DOHH2 (cell line): ENCODE data around the gene IRX2.

Experiments used
- H3F3A ChIP-seq: fragments of 200-600 bp; sonication (generic), shearing (Covaris generic); 2 replicates; pipeline ENCODE4 v1.6.0; 2016; ENCODE audit warnings: antibody characterized with exemption, mild to moderate bottlenecking; ENCODE audit not compliant: control insufficient read depth, insufficient read depth
- H3K27ac ChIP-seq: fragments of 200-600 bp; sonication (generic); 2 replicates; pipeline ENCODE4 v1.5.1; 2014; ENCODE audit warnings: low read depth, mild to moderate bottlenecking, low read length, moderate library complexity
- H3K27me3 ChIP-seq: fragments of 200-600 bp; sonication (generic); 2 replicates; pipeline ENCODE4 v1.6.1; 2014; ENCODE audit warnings: mild to moderate bottlenecking, low read length, mixed read lengths; ENCODE audit not compliant: control insufficient read depth
- H3K36me3 ChIP-seq: fragments of 200-600 bp; sonication (generic); 2 replicates; pipeline ENCODE4 v1.6.1; 2014; ENCODE audit warnings: mild to moderate bottlenecking, low read length, moderate library complexity, mixed read lengths; ENCODE audit not compliant: control insufficient read depth
- H3K4me1 ChIP-seq: fragments of 200-600 bp; sonication (generic); 2 replicates; pipeline ENCODE4 v1.6.1; 2014; ENCODE audit warnings: mild to moderate bottlenecking, low read length, mixed read lengths; ENCODE audit not compliant: control insufficient read depth
- H3K4me2 ChIP-seq: fragments of 200-600 bp; sonication (generic); 2 replicates; pipeline ENCODE4 v1.6.0; 2014; ENCODE audit warnings: mild to moderate bottlenecking, low read length, moderate library complexity
- H3K4me3 ChIP-seq: fragments of 200-600 bp; sonication (generic); 2 replicates; pipeline ENCODE4 v1.5.1; 2014; ENCODE audit warnings: mild to moderate bottlenecking, low read length, mixed read lengths
- H3K79me2 ChIP-seq: fragments of 200-600 bp; sonication (generic); 2 replicates; pipeline ENCODE4 v1.6.1; 2014; ENCODE audit warnings: mild to moderate bottlenecking, low read length, mixed read lengths; ENCODE audit not compliant: control insufficient read depth
- H3K9me2 ChIP-seq: fragments of 200-600 bp; sonication (generic); replicated peaks from 2 replicates; pipeline ENCODE4 v1.6.1; 2014; ENCODE audit warnings: mild to moderate bottlenecking, low read length, mixed read lengths; ENCODE audit not compliant: control insufficient read depth
- H3K9me3 ChIP-seq: fragments of 200-600 bp; sonication (generic); 2 replicates; pipeline ENCODE4 v1.6.1; 2014; ENCODE audit warnings: antibody characterized with exemption, low read length, mixed read lengths; ENCODE audit not compliant: control insufficient read depth, insufficient read depth
- H4K20me1 ChIP-seq: fragments of 200-600 bp; sonication (generic); 2 replicates; pipeline ENCODE4 v1.6.0; 2014; ENCODE audit warnings: low read depth, mild to moderate bottlenecking, antibody characterized with exemption, low read length, moderate library complexity; ENCODE audit not compliant: control insufficient read depth, insufficient read depth
- EZH2phosphoT487 ChIP-seq: fragments of 200-600 bp; sonication (generic); IDR thresholded peaks from 2 replicates; pipeline ENCODE4 v1.6.1; 2017; ENCODE audit warnings: borderline replicate concordance, mild to moderate bottlenecking, antibody characterized with exemption, low read length, moderate library complexity, mixed read lengths
- TF ChIP-seq, protein P1 (sequence below): fragments of 200-600 bp; sonication (generic); IDR thresholded peaks from one replicate; pipeline ENCODE4 v1.5.1; 2014; ENCODE audit warnings: antibody characterized with exemption, mild to moderate bottlenecking, low read depth, low read length; ENCODE audit not compliant: poor library complexity, severe bottlenecking

Gene IRX2

DNA sequence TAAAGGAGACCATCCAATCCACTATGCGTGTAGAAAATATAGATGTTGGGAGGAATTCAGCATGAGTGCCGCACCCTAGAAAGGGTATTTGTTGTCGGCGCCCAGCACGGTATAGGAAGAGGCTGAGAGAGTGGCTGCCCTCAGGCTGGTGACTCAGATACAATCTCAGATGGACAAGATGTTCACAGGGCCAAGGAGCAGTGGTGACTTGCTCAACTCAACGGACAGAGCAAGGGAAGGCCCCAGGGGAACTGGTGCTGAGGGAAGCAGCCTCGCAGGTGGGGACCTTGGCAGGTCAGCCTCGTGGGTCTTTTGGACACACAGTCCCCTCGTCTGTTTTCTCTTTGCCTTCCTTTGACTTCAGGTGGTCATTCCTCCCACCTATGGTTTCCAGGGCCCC is 28.0 kb upstream of the IRX2 start:
- no peak overlapping the region for H3K4me3 ChIP-seq
- no peaks in the 10 kb centered on the region for H3K4me1 ChIP-seq
- H3K4me2 ChIP-seq, result no peak overlapping the region
- TF ChIP-seq, protein P1, sequence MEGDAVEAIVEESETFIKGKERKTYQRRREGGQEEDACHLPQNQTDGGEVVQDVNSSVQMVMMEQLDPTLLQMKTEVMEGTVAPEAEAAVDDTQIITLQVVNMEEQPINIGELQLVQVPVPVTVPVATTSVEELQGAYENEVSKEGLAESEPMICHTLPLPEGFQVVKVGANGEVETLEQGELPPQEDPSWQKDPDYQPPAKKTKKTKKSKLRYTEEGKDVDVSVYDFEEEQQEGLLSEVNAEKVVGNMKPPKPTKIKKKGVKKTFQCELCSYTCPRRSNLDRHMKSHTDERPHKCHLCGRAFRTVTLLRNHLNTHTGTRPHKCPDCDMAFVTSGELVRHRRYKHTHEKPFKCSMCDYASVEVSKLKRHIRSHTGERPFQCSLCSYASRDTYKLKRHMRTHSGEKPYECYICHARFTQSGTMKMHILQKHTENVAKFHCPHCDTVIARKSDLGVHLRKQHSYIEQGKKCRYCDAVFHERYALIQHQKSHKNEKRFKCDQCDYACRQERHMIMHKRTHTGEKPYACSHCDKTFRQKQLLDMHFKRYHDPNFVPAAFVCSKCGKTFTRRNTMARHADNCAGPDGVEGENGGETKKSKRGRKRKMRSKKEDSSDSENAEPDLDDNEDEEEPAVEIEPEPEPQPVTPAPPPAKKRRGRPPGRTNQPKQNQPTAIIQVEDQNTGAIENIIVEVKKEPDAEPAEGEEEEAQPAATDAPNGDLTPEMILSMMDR, result no peak
- TF ChIP-seq EZH2phosphoT487, result no peak
- H3K9me2 ChIP-seq, result no peaks in the 10 kb centered on the region
- H3F3A ChIP-seq, result no peaks in the 10 kb centered on the region
- peaks cover 4% of the 10 kb centered on the region; the same call in 1 of the 2 replicates for H3K9me3 ChIP-seq
- H4K20me1 ChIP-seq, result no peaks in the 10 kb centered on the region
- H3K27ac ChIP-seq, result no peak overlapping the region
- no peaks in the 10 kb centered on the region for H3K36me3 ChIP-seq
- no peaks in the 10 kb centered on the region for H3K79me2 ChIP-seq
- no peaks in the 10 kb centered on the region for H3K27me3 ChIP-seq

DNA sequence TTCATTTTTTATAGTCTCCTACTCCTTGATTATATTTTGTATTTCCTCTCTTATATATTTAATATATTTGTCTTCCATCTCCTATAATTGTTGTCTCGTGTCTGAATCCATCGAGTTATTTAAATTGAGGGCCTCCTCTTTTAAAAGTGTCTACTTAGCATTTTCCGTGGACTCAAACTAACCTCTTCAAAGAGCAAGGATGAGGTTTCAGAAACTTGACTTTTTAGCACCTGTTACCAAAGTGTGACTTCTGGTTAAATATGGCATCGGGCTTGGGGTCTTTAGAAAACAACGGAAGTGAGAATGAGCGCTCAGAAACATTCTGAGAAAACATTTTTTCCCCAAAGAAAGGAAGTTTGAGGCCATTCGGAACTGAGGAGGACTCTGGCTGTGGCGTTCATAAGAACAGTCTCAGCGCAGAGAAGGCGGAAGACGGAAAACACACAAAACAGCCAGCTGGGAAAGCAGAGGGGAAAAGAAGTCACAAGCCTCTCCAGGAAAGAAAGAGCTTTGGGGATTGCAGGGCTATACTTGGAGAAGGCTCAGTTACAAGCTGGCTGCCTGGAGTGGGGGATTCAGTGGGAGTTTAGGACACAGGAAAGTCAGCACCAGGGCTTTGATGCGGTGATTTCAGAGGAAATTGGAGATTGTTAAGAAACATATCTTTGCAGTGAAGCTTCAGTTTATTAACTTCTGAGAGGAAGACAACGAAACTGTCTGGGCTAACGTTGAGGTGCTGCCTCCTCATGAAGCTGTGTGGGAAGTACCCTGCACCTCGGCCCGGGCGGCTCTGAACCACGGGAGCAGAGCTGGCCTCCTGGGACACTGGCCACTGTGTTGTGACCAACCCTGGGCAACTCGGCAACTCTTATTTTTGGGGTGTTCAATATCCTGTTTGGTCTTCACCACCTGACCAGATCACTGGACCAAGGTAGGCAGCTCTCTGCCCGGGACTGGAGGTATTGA is 25.1 kb upstream of the IRX2 start:
- Histone ChIP-seq H3K4me2 (no peak overlapping the region), H3K9me2 (no peaks in the 10 kb centered on the region), H3K4me1 (no peaks in the 10 kb centered on the region), H4K20me1 (no peaks in the 10 kb centered on the region), H3K4me3 (no peak overlapping the region), H3K36me3 (no peaks in the 10 kb centered on the region), H3F3A (no peaks in the 10 kb centered on the region), H3K27ac (no peak overlapping the region), H3K79me2 (no peaks in the 10 kb centered on the region), H3K27me3 (no peaks in the 10 kb centered on the region), H3K9me3 (peaks cover 4% of the 10 kb centered on the region; the same call in 1 of the 2 replicates)
- TF ChIP-seq, protein P1, result no peak
- TF ChIP-seq EZH2phosphoT487, result no peak

DNA sequence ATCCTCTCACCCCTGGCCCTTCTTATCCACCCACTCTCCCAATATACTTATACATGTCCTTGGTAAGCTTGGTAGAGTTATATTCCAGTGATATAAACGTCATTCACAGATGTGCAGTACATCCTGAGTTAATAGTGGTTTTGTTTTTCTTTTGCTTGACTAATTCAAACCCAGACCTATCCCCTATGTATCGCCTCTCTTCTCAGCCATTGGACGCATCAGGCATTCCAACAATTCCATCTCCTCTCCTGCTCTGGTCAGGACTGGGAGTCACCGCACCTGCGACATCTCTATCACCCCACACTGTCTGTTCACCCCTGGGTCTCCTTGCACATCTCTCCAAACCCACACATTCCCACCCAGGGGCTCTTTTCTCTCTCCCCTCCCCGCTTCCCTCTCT is 21.9 kb upstream of the IRX2 start:
- H3K4me2 ChIP-seq, result no peak overlapping the region
- TF ChIP-seq, protein P1, result no peak
- TF ChIP-seq EZH2phosphoT487, result no peak
- H3K9me3 ChIP-seq, result peaks cover 4% of the 10 kb centered on the region; the same call in 1 of the 2 replicates
- no peaks in the 10 kb centered on the region for H3K4me1 ChIP-seq
- no peak overlapping the region for H3K27ac ChIP-seq
- H3K36me3 ChIP-seq, result no peaks in the 10 kb centered on the region
- H3K4me3 ChIP-seq, result no peak overlapping the region
- H3K27me3 ChIP-seq, result no peaks in the 10 kb centered on the region
- no peaks in the 10 kb centered on the region for H3K79me2 ChIP-seq
- H3K9me2 ChIP-seq, result no peaks in the 10 kb centered on the region
- no peaks in the 10 kb centered on the region for H4K20me1 ChIP-seq
- H3F3A ChIP-seq, result no peaks in the 10 kb centered on the region
